Fibroblast of lung (primary cell): ENCODE results near the gene CTRB2. TPM values are rescaled to one million over a fixed set of nuclear protein-coding genes. Genes with fewer than 3 reads are reported as not detected.

ENCODE experiments used
- DNase-seq, 2 donors: peaks; one replicate each; pipeline versions ENCODE4 v3.0.0 to v3.0.0-alpha.2; 2010; ENCODE audit warnings: low read depth in 2 of 2
- H2AFZ ChIP-seq: 2 replicates; pipeline ENCODE4 v1.5.1; 2012; ENCODE audit warnings: low read length, control low read depth, inconsistent platforms
- H3K27ac ChIP-seq: 2 replicates; pipeline ENCODE4 v1.5.1; 2011; ENCODE audit warnings: low read length, control low read depth; ENCODE audit not compliant: insufficient read depth
- H3K27me3 ChIP-seq: 2 replicates; pipeline ENCODE4 v1.5.1; 2011; ENCODE audit warnings: mild to moderate bottlenecking, low read length; ENCODE audit not compliant: control insufficient read depth, insufficient read depth
- H3K36me3 ChIP-seq: 2 replicates; pipeline ENCODE4 v1.5.1; 2011; ENCODE audit warnings: low read length; ENCODE audit not compliant: control insufficient read depth, insufficient read depth
- H3K4me1 ChIP-seq: 2 replicates; pipeline ENCODE4 v1.5.1; 2011; ENCODE audit warnings: low read length; ENCODE audit not compliant: control insufficient read depth, insufficient read depth; ENCODE audit errors: extremely low read depth
- H3K4me2 ChIP-seq: 2 replicates; pipeline ENCODE4 v1.5.1; 2011; ENCODE audit warnings: low read length, control low read depth; ENCODE audit not compliant: insufficient read depth; ENCODE audit errors: extremely low read depth
- H3K4me3 ChIP-seq, 4 experiments: fragments of 200-600 bp in 1 of 4; sonication (generic) in 1 of 4; replicated peaks in 1 of 4; 2 replicates each; pipeline ENCODE4 v1.5.1; 2011 to 2016; ENCODE audit warnings: low read length in 4 of 4, low read depth in 3 of 4, mild to moderate bottlenecking in 3 of 4, control low read depth in 2 of 4, inconsistent platforms in 1 of 4, mixed read lengths in 1 of 4; ENCODE audit not compliant: insufficient read depth in 1 of 4; ENCODE audit errors: control extremely low read depth in 1 of 4
- H3K79me2 ChIP-seq: 2 replicates; pipeline ENCODE4 v1.5.1; 2012; ENCODE audit warnings: mild to moderate bottlenecking, low read length, inconsistent platforms; ENCODE audit not compliant: control insufficient read depth, insufficient read depth
- H3K9ac ChIP-seq: 2 replicates; pipeline ENCODE4 v1.5.1; 2011; ENCODE audit warnings: mild to moderate bottlenecking, low read length, control low read depth; ENCODE audit not compliant: insufficient read depth
- H3K9me3 ChIP-seq: 2 replicates; pipeline ENCODE4 v1.5.1; 2012; ENCODE audit warnings: low read depth, low read length; ENCODE audit not compliant: control insufficient read depth, insufficient read depth
- H4K20me1 ChIP-seq: 2 replicates; pipeline ENCODE4 v1.5.1; 2011; ENCODE audit warnings: low read length; ENCODE audit not compliant: control insufficient read depth, insufficient read depth; ENCODE audit errors: extremely low read depth
- EZH2 ChIP-seq: IDR thresholded peaks from 2 replicates; pipeline ENCODE4 v1.5.1; 2012; ENCODE audit warnings: low read length, control low read depth, mild to moderate bottlenecking; ENCODE audit errors: missing control alignments
- polyA plus RNA-seq, 2 donors: library from polyadenylated mRNA; depleted of rRNA in 1 of 2; stranded (reverse) in 1 of 2; unstranded in 1 of 2; fragments of >200 nt; gene quantifications; 2 replicates each; pipeline ENCODE4 v1.2.1, GENCODE V29; 2011 to 2012; ENCODE audit warnings: missing spikeins in 1 of 2
- total RNA-seq: library from RNA; depleted of rRNA; stranded (reverse); fragments of >200 nt; gene quantifications from 2 replicates; pipeline ENCODE4 v1.2.1, GENCODE V29; 2014
- TF ChIP-seq, protein P1 (sequence below), 2 donors: IDR thresholded peaks in 1 of 2; conservative IDR thresholded peaks in 1 of 2; 1 replicate in 1 of 2; 2 replicates in 1 of 2; pipeline ENCODE4 v1.5.1; 2011 to 2012; ENCODE audit warnings: low read length in 2 of 2, control low read depth in 1 of 2, inconsistent platforms in 1 of 2, low read depth in 1 of 2, mild to moderate bottlenecking in 1 of 2

Gene CTRB2
- total and polyA plus RNA-seq, 2 donors (not counting 1 experiment from before 2014, with no cell fraction given): not detected

DNA sequence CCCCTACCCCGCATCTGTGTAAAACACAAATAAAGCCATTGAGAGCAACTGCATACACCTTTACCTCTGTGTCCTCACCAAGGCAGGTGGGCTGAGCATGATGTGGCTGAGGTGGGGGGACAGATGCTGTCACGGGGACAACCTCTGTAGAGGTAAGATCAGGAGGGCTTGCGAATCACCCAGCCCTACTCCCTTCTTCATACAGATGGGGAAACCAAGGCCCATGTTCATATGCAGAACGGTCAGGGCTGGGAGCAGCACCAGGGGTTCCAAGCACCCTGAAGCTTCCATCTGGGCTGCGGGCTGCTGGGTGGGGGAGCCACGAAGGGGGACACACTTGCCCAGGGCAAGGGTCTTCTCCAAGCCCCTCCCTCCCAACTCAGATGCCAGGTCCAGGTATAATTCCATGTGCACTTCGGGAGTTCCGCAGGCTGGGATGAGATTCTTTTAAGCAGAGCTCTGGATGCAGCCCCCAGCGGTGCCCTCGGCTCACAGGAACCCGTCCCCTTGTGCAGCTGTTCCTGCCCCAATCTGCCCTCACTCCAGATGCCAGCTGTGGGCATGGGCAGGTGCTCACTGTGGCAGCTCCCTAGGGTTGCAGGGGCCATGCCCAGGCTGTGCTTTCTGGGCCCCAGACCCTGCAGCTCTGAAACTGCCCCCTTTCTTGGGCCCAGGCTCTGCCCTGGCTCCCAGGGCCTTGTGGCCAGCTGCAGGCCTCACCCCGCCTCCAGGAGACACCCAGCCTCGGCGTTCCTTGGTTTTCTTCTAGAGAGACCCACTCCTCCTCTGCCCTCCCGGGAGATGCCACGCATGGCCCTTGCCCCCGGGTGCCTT is 21.4 kb upstream of the CTRB2 start:
- Histone ChIP-seq H4K20me1 (no peaks in the 10 kb centered on the region), H3K4me3 (no peak overlapping the region), H3K79me2 (peaks cover 8% of the 10 kb centered on the region), H2AFZ (no peak overlapping the region), H3K9me3 (no peaks in the 10 kb centered on the region), H3K4me2 (no peak overlapping the region), H3K36me3 (peaks cover 32% of the 10 kb centered on the region), H3K27ac (no peak overlapping the region), H3K27me3 (no peaks in the 10 kb centered on the region), H3K4me1 (no peaks in the 10 kb centered on the region), H3K9ac (no peak overlapping the region)
- TF ChIP-seq, protein P1, sequence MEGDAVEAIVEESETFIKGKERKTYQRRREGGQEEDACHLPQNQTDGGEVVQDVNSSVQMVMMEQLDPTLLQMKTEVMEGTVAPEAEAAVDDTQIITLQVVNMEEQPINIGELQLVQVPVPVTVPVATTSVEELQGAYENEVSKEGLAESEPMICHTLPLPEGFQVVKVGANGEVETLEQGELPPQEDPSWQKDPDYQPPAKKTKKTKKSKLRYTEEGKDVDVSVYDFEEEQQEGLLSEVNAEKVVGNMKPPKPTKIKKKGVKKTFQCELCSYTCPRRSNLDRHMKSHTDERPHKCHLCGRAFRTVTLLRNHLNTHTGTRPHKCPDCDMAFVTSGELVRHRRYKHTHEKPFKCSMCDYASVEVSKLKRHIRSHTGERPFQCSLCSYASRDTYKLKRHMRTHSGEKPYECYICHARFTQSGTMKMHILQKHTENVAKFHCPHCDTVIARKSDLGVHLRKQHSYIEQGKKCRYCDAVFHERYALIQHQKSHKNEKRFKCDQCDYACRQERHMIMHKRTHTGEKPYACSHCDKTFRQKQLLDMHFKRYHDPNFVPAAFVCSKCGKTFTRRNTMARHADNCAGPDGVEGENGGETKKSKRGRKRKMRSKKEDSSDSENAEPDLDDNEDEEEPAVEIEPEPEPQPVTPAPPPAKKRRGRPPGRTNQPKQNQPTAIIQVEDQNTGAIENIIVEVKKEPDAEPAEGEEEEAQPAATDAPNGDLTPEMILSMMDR (conservative IDR thresholded peaks at IDR 0.05 in 1 of 2, IDR thresholded peaks at IDR 0.05 in 1 of 2; ENCODE audit: low read depth in 1 of 2, low read length in 2 of 2): no peak
- TF ChIP-seq EZH2: no peak
- no peak for DNase-seq

DNA sequence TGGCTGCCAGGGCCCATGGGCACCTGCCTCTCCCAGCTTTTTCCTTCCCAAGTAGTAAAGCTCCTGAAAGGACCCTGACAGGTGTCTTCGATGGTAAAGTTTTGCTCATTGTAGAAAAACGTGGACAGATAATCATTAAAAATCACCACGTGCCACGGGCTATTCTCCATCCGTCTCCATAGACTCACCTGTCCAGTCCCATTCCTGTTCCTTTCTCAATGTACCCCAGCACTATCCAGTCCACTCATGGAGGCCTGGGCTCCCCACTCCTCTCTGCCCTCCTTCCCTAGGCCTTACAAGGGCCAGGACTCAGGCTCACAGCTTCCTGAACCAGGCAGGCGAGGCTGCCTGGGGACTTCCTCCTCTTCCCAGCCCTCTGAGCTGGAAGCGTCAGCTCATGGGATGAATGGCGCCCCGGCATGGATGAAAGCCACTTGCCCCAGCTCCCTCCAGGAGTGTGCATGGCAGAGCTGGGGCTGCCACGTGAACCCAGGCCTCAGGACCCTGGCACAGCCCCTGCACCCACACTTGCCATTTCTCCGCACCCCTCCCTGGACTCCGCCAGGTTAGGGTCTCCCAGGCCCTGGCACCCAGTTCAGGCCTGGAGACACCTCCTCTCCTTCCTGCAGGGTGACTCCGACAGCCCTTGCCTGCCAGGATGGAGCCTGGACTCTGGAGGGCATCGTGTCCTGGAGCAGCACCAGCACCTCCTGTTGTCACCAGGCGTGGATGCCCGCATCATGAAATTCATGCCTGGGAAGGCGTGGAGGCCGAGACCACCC is 20.6 kb upstream of the CTRB2 start:
- no peaks in the 10 kb centered on the region for H3K9me3 ChIP-seq
- H3K36me3 ChIP-seq: peaks cover 28% of the 10 kb centered on the region
- no peak for DNase-seq
- H4K20me1 ChIP-seq: no peaks in the 10 kb centered on the region
- no peak overlapping the region for H3K4me3 ChIP-seq
- H3K27ac ChIP-seq: no peak overlapping the region
- H3K4me2 ChIP-seq: no peak overlapping the region
- H3K27me3 ChIP-seq: no peaks in the 10 kb centered on the region
- TF ChIP-seq, protein P1 (conservative IDR thresholded peaks at IDR 0.05 in 1 of 2, IDR thresholded peaks at IDR 0.05 in 1 of 2; ENCODE audit: low read depth in 1 of 2, low read length in 2 of 2): no peak
- TF ChIP-seq EZH2: no peak
- H3K9ac ChIP-seq: no peak overlapping the region
- H3K4me1 ChIP-seq: no peaks in the 10 kb centered on the region
- H3K79me2 ChIP-seq: peaks cover 4% of the 10 kb centered on the region
- H2AFZ ChIP-seq: no peak overlapping the region

DNA sequence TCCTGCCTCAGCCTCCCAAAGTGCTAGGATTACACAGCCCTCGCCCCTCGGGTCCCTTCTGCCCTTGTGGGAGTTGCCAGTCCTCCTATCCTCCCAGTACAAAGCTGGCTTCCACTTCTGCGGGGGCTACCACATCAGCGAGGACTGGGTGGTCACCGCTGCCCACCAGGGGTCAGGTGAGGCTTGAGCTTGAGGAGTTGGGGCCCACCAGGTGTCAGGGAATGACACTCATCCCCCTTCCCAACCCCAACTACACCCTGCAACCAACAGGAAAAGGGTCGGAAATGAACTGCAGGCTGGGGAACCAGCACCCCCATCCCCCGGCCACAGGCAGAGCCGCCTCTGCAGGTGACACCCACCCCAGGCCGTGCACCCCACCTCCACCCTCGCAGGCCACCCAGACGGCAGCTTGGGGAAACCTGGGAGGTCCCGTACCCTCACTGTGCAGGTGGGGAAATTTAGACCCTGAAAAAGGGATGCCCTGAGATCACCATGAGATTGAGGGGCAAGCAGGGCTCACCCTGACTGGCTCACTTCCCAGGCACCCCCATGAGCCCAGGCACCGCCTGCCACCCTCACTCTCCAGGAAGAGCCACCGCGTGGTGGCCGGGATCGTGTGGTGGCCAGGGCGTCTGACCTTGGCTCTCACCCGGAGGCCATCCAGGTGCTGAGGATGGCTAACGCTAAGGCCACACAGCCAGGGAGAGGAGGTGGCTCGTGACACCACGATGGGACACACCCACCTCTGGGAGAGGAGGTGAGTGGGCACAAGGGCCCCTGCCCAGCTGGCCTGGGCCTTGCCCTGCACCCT is 19.8 kb upstream of the CTRB2 start:
- DNase-seq: no peak
- no peak overlapping the region for H2AFZ ChIP-seq
- peaks cover 26% of the 10 kb centered on the region for H3K36me3 ChIP-seq
- TF ChIP-seq, protein P1 (conservative IDR thresholded peaks at IDR 0.05 in 1 of 2, IDR thresholded peaks at IDR 0.05 in 1 of 2; ENCODE audit: low read depth in 1 of 2, low read length in 2 of 2): no peak
- TF ChIP-seq EZH2: no peak
- H3K27ac ChIP-seq: no peak overlapping the region
- H3K4me3 ChIP-seq: no peak overlapping the region
- H3K9me3 ChIP-seq: no peaks in the 10 kb centered on the region
- no peak overlapping the region for H3K4me2 ChIP-seq
- no peaks in the 10 kb centered on the region for H4K20me1 ChIP-seq
- H3K9ac ChIP-seq: no peak overlapping the region
- H3K79me2 ChIP-seq: peaks cover 2% of the 10 kb centered on the region
- no peaks in the 10 kb centered on the region for H3K4me1 ChIP-seq
- H3K27me3 ChIP-seq: no peaks in the 10 kb centered on the region
